Cardiac fibroblast (primary cell): ENCODE data around the gene RAPSN.
A peak's percentile ranks its signal among the peaks of the same experiment; 100 is the strongest.

Experiments used
- DNase-seq, 2 donors: peaks; one replicate each; pipeline versions ENCODE4 v3.0.0 to v3.0.0-alpha.2; 2010; ENCODE audit warnings: low read depth in 2 of 2
- H3K4me3 ChIP-seq, 2 donors: replicated peaks in 1 of 2; 1 replicate in 1 of 2; 2 replicates in 1 of 2; pipeline ENCODE4 v1.5.1; 2011; ENCODE audit warnings: low read depth in 2 of 2, low read length in 2 of 2, mild to moderate bottlenecking in 2 of 2, moderate library complexity in 1 of 2
- CTCF ChIP-seq: IDR thresholded peaks from one replicate; pipeline ENCODE4 v1.5.1; 2011; ENCODE audit warnings: low read depth, mild to moderate bottlenecking, low read length, inconsistent platforms

RAPSN gene

DNA sequence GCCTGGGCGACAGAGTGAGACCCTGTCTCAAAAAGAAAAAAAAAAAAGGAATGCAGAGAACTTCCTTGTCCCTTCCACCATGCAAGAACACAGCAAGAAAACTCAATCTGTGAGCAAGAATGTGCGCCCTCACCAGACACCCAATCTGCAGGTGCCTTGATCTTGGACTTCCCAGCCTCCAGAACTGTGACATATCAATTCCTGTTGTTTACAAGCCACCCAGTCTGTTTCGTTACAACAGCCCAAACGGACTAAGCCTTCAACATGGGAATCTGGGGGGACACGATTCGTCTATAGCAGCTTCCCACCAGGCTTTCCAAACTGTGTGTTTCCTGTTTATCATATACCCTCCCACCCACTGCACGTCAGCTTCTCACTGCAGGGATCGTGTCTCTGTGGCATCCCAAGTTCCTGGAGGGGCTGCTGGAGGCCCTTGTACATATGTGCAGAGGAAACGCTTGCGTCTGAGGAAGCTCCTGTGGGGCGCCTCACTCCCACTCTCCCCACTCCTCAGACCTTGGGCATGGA, 11.7 kb downstream of the RAPSN start:
- DNase-seq = no peak
- no peak for TF ChIP-seq CTCF
- no peak overlapping the region for H3K4me3 ChIP-seq

DNA sequence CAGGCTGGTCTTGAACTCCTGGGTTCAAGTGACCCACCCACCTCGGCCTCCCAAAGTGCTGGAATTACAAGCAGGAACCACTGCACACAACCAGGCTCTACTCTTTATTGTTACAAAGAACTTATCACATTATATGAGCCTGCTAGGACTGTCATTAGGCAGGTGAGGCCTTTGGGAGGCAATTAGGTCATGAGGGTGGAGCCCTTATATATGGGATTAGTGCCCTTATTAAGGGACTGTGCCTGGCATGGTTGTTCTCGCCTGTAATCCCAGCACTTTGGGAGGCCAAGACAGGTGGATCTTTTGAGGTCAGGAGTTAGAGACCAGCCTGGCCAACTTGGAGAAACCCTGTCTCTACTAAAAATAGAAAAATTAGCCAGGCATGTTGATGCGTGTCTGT, 12.2 kb downstream of the RAPSN start:
- TF ChIP-seq CTCF = no peak
- H3K4me3 ChIP-seq = no peak overlapping the region
- DNase-seq = no peak

- no peak overlapping the region for H3K4me3 ChIP-seq
- no peak for DNase-seq
- no peak for TF ChIP-seq CTCF
These were observed 13.2 kb downstream of the RAPSN start for GRCh38 chr11:47435687-47436086.

- no peak for TF ChIP-seq CTCF
- DNase-seq = peak; percentile 57 to 75
These were observed 14.7 kb downstream of the RAPSN start for GRCh38 chr11:47434011-47434786.

GRCh38 chr11:47433157-47433556, 15.8 kb downstream of the RAPSN start:
- no peak overlapping the region for H3K4me3 ChIP-seq
- DNase-seq = no peak
- no peak for TF ChIP-seq CTCF

More at GRCh38 chr11:47434011-47434786, 14.7 kb downstream of the RAPSN start:
- no peak overlapping the region for H3K4me3 ChIP-seq

GRCh38 chr11:47431356-47432083, 17.4 kb downstream of the RAPSN start:
- H3K4me3 ChIP-seq = no peak overlapping the region
- TF ChIP-seq CTCF = no peak
- DNase-seq = no peak
